Liver (tissue), 9 donors: ENCODE results near the gene NBAS. TPM values are rescaled to one million over a fixed set of nuclear protein-coding genes. Genes with fewer than 3 reads are reported as not detected.
A peak's percentile ranks its signal among the peaks of the same experiment; 100 is the strongest.
"Not testable (repeated sequence)": the region's sequence is repeated elsewhere in the genome, so short reads cannot be mapped to it uniquely, and the experiment has no call there.

Source experiments
- DNase-seq: peaks from one replicate; pipeline ENCODE4 v3.0.0-alpha.2; 2017; ENCODE audit warnings: low spot score
- H3K27ac ChIP-seq, 2 donors: one replicate each; pipeline ENCODE4 v1.7.0; 2013; ENCODE audit warnings: inconsistent platforms in 2 of 2, low read length in 2 of 2, control low read depth in 1 of 2, low read depth in 1 of 2, mild to moderate bottlenecking in 1 of 2
- H3K27me3 ChIP-seq, 4 donors: one replicate each; pipeline versions ENCODE4 v1.6.1 to v1.7.0; 2013; ENCODE audit warnings: low read length in 3 of 4, inconsistent platforms in 1 of 4, mild to moderate bottlenecking in 1 of 4, moderate library complexity in 1 of 4; ENCODE audit not compliant: control insufficient read depth in 4 of 4, insufficient read depth in 4 of 4
- H3K36me3 ChIP-seq, 4 donors: one replicate each; pipeline versions ENCODE4 v1.6.1 to v1.7.0; 2013; ENCODE audit warnings: low read length in 3 of 4, mild to moderate bottlenecking in 3 of 4, low read depth in 1 of 4, moderate library complexity in 1 of 4; ENCODE audit not compliant: control insufficient read depth in 4 of 4, insufficient read depth in 3 of 4
- H3K4me1 ChIP-seq, 4 donors: one replicate each; pipeline versions ENCODE4 v1.6.1 to v1.7.0; 2013; ENCODE audit warnings: low read length in 3 of 4, mild to moderate bottlenecking in 3 of 4, moderate library complexity in 1 of 4; ENCODE audit not compliant: control insufficient read depth in 4 of 4, insufficient read depth in 4 of 4
- H3K4me3 ChIP-seq, 3 donors: one replicate each; pipeline versions ENCODE4 v1.6.1 to v1.7.0; 2013; ENCODE audit warnings: low read length in 3 of 3, control low read depth in 1 of 3, low read depth in 1 of 3, mild to moderate bottlenecking in 1 of 3
- H3K9ac ChIP-seq, 2 donors: one replicate each; pipeline ENCODE4 v1.7.0; 2013; ENCODE audit warnings: low read length in 2 of 2, mild to moderate bottlenecking in 2 of 2, moderate library complexity in 2 of 2, control low read depth in 1 of 2, low read depth in 1 of 2
- H3K9me3 ChIP-seq, 4 donors: one replicate each; pipeline versions ENCODE4 v1.6.1 to v1.7.0; 2013; ENCODE audit warnings: low read length in 3 of 4; ENCODE audit not compliant: control insufficient read depth in 4 of 4
- CTCF ChIP-seq: fragments of 150-350 bp; IDR thresholded peaks from 2 replicates; pipeline ENCODE4 v1.5.1; 2017; ENCODE audit warnings: improper control_type of control experiment, low read depth, low read length; ENCODE audit not compliant: missing input control
- EGR1 ChIP-seq, 2 donors: IDR thresholded peaks; 2 replicates each; pipeline ENCODE4 v1.6.1; 2016 to 2018; ENCODE audit warnings: antibody characterized with exemption in 2 of 2, low read depth in 2 of 2
- FOXA2 ChIP-seq: IDR thresholded peaks from 2 replicates; pipeline ENCODE4 v1.6.1; 2016; ENCODE audit warnings: antibody characterized with exemption
- HNF4A ChIP-seq, 2 donors: conservative IDR thresholded peaks; 2 replicates each; pipeline ENCODE4 v1.6.1; 2016; ENCODE audit warnings: antibody characterized with exemption in 2 of 2, mild to moderate bottlenecking in 2 of 2
- HNF4G ChIP-seq: IDR thresholded peaks from 2 replicates; pipeline ENCODE4 v1.6.1; 2016; ENCODE audit warnings: antibody characterized with exemption
- JUND ChIP-seq, 2 donors: IDR thresholded peaks; 2 replicates each; pipeline ENCODE4 v1.6.1; 2016; ENCODE audit warnings: antibody characterized with exemption in 2 of 2
- NR2F2 ChIP-seq: IDR thresholded peaks from 2 replicates; pipeline ENCODE4 v1.6.1; 2016; ENCODE audit warnings: antibody characterized with exemption
- RAD21 ChIP-seq, 2 donors: IDR thresholded peaks; 2 replicates each; pipeline ENCODE4 v1.6.1; 2016; ENCODE audit warnings: antibody characterized with exemption in 2 of 2, mild to moderate bottlenecking in 2 of 2
- RXRA ChIP-seq, 2 donors: IDR thresholded peaks; 2 replicates each; pipeline ENCODE4 v1.6.1; 2017 to 2018; ENCODE audit warnings: antibody characterized with exemption in 2 of 2, mild to moderate bottlenecking in 1 of 2
- SP1 ChIP-seq: IDR thresholded peaks from 2 replicates; pipeline ENCODE4 v1.6.1; 2018; ENCODE audit warnings: antibody characterized with exemption, mild to moderate bottlenecking
- TAF1 ChIP-seq: conservative IDR thresholded peaks from 2 replicates; pipeline ENCODE4 v1.6.1; 2016; ENCODE audit warnings: antibody characterized with exemption, mild to moderate bottlenecking
- YY1 ChIP-seq: IDR thresholded peaks from 2 replicates; pipeline ENCODE4 v1.6.1; 2016; ENCODE audit warnings: antibody characterized with exemption, mild to moderate bottlenecking
- WGBS: extraction: QIAGEN DNeasy Blood & Tissue Kit; methylation state at CpG from one replicate; pipeline ENCODE4 v1.1.7; 2013; 5-methylcytosine and 5-hydroxymethylcytosine counted together
- polyA plus RNA-seq, 2 donors: library from polyadenylated mRNA; stranded (reverse) in 1 of 2; unstranded in 1 of 2; fragments of 200-250 nt in 1 of 2; fragments of >200 nt in 1 of 2; fragmentation: Nextera tagmentation in 1 of 2; extraction: Ambion mirVana in 1 of 2; gene quantifications; one replicate each; pipeline versions ENCODE4 v1.2.1 to v1.2.3, GENCODE V29; 2013 to 2015
- total RNA-seq, 2 donors: library from RNA; depleted of rRNA; stranded (reverse); fragments of >200 nt; gene quantifications; one replicate each; pipeline ENCODE4 v1.2.3, GENCODE V29; 2014
- TF ChIP-seq, protein P1 (sequence below): IDR thresholded peaks from 2 replicates; pipeline ENCODE4 v1.6.1; 2016; ENCODE audit warnings: antibody characterized with exemption, mild to moderate bottlenecking
- TF ChIP-seq, protein P2 (sequence below): IDR thresholded peaks from 2 replicates; pipeline ENCODE4 v1.6.1; 2016; ENCODE audit warnings: antibody characterized with exemption
- donor health status: healthy.
- donor health status: healthy.
- donor health status: healthy.
- donor health status: healthy.
- donor health status: healthy.

NBAS gene
- total and polyA plus RNA-seq, 4 donors: 10.5 to 40.0 (median 18.9) TPM

DNA sequence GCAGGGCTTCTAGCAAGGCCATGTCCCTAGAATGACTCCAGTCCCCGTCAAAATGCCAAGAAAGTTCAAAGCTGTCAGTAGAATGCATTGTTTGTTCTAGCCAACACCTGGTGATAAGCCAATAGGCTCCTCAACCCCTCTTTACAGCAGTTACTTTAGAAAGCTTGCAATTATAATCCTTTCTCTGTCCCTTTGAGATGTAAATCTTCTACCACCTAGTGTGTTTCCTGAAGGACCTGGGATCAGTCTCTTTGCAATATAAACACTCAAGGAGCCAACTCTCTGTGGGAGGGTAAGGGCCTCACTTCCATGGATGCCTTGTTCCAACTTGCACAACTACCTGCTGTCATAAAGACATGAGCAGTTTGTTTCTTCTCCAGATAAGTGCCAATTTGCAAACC lies 301.8 kb downstream of the NBAS start:
- peaks cover 0 to 5% (median 1%) of the 10 kb centered on the region in 4 donors for H3K36me3 ChIP-seq
- no peak overlapping the region for H3K9ac ChIP-seq
- no peak for DNase-seq
- H3K9me3 ChIP-seq: no peaks in the 10 kb centered on the region
- H3K27me3 ChIP-seq: no peaks in the 10 kb centered on the region
- H3K4me1 ChIP-seq: no peaks in the 10 kb centered on the region
- no peak for TF ChIP-seq RAD21 (IDR thresholded peaks at IDR 0.05)
- peak in 1 of 2 donors; percentile 48 for TF ChIP-seq RXRA (IDR thresholded peaks at IDR 0.05)
- no peak for TF ChIP-seq CTCF
- no peak for TF ChIP-seq HNF4G
- no peak for TF ChIP-seq FOXA2
- TF ChIP-seq YY1: no peak
- TF ChIP-seq, protein P1, sequence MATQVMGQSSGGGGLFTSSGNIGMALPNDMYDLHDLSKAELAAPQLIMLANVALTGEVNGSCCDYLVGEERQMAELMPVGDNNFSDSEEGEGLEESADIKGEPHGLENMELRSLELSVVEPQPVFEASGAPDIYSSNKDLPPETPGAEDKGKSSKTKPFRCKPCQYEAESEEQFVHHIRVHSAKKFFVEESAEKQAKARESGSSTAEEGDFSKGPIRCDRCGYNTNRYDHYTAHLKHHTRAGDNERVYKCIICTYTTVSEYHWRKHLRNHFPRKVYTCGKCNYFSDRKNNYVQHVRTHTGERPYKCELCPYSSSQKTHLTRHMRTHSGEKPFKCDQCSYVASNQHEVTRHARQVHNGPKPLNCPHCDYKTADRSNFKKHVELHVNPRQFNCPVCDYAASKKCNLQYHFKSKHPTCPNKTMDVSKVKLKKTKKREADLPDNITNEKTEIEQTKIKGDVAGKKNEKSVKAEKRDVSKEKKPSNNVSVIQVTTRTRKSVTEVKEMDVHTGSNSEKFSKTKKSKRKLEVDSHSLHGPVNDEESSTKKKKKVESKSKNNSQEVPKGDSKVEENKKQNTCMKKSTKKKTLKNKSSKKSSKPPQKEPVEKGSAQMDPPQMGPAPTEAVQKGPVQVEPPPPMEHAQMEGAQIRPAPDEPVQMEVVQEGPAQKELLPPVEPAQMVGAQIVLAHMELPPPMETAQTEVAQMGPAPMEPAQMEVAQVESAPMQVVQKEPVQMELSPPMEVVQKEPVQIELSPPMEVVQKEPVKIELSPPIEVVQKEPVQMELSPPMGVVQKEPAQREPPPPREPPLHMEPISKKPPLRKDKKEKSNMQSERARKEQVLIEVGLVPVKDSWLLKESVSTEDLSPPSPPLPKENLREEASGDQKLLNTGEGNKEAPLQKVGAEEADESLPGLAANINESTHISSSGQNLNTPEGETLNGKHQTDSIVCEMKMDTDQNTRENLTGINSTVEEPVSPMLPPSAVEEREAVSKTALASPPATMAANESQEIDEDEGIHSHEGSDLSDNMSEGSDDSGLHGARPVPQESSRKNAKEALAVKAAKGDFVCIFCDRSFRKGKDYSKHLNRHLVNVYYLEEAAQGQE: no peak
- no peak for TF ChIP-seq SP1
- no peak overlapping the region for H3K4me3 ChIP-seq
- 34% methylated on average over 1 of the region's 1 CpG for WGBS
- H3K27ac ChIP-seq: no peak overlapping the region

- H3K36me3 ChIP-seq, H3K9me3 ChIP-seq, H3K4me1 ChIP-seq, H3K27me3 ChIP-seq, H3K9ac ChIP-seq, H3K27ac ChIP-seq, DNase-seq, H3K4me3 ChIP-seq: not testable (repeated sequence)
- WGBS: 82% methylated on average over 7 of the region's 7 CpGs
These were observed 302.7 kb downstream of the NBAS start for GRCh38 chr2:15258385-15258784.

DNA sequence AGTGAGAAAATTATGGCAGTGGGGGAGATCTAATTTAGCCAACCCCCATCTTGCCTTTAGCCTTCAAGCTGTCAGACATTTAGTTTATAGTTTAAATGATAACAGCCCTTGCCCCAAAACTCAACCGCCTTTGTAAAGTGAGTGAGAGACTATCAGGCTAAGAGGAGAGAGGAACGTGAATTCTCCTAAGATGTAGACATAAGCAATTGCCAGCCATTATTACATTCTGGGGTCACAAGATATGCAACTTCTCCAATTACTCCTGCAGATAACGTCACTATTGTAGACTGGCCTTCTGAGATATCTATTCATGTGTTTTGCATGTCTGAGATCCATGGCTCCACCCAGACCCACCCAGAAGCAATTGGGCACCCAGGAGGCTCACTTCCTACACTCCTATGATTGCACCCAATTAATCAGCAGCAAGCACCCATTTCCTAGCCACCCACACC lies 307.3 kb downstream of the NBAS start:
- Histone ChIP-seq H3K27ac (no peak overlapping the region), H3K9me3 (no peaks in the 10 kb centered on the region), H3K9ac (no peak overlapping the region), H3K4me1 (no peaks in the 10 kb centered on the region), H3K4me3 (no peak overlapping the region), H3K27me3 (no peaks in the 10 kb centered on the region), H3K36me3 (no peaks in the 10 kb centered on the region)
- TF ChIP-seq JUND (IDR thresholded peaks at IDR 0.05): no peak
- no peak for TF ChIP-seq EGR1 (IDR thresholded peaks at IDR 0.05; ENCODE audit: low read depth in 2 of 2)
- no peak for TF ChIP-seq RAD21 (IDR thresholded peaks at IDR 0.05)
- no peak for TF ChIP-seq NR2F2
- no peak for TF ChIP-seq TAF1
- no peak for TF ChIP-seq YY1
- TF ChIP-seq SP1: no peak
- TF ChIP-seq HNF4G: no peak
- TF ChIP-seq HNF4A (conservative IDR thresholded peaks at IDR 0.05): no peak
- TF ChIP-seq RXRA (IDR thresholded peaks at IDR 0.05): no peak
- TF ChIP-seq, protein P1: no peak
- TF ChIP-seq, protein P2, sequence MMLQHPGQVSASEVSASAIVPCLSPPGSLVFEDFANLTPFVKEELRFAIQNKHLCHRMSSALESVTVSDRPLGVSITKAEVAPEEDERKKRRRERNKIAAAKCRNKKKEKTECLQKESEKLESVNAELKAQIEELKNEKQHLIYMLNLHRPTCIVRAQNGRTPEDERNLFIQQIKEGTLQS: no peak
- TF ChIP-seq FOXA2: no peak
- no peak for DNase-seq
- 91% methylated on average over 3 of the region's 3 CpGs for WGBS
